Heart left ventricle (tissue), 13 donors: ENCODE data around the gene PCMTD2.

ENCODE experiments used
- CTCF ChIP-seq, 12 donors: fragments of 200-600 bp; sonication (generic) in 4 of 12; IDR thresholded peaks; one replicate each; pipeline versions ENCODE4 v1.5.0 to v1.8.0; 2018 to 2022; ENCODE audit warnings: antibody characterized with exemption in 12 of 12, mild to moderate bottlenecking in 5 of 12
- POLR2A ChIP-seq, 2 donors: fragments of 450-650 bp; IDR thresholded peaks; one replicate each; pipeline ENCODE4 v1.6.1; 2017; ENCODE audit warnings: antibody characterized with exemption in 2 of 2, mild to moderate bottlenecking in 2 of 2, moderate library complexity in 2 of 2
- donor health status: ischemic (EF 13 %, LVEDD 7.1; RV severe dilation, severe dysfunction).
- donor health status: DM: no; HTN: yes; CAD: no.
- donor health status: DM: no; HTN: no; CAD: no.
- donor health status: ischemic (EF 25% LVEDD 6.9; RV normal size, moderate dysfunction).
- donor health status: ischemic (EF 25% LVEDD 5.7; RV mildly dilated, moderate dysfunction).
- donor health status: ischemic (EF 35%, LVEDD 5.7; RV mildly dilated, moderate dysfunction).
- donor health status: nonischemic (EF 11% LVEDD 7.7; RV severe dilation, severe dysfunction).
- donor health status: DM: yes; HTN: yes; CAD: no.
- donor health status: PGD.
- donor health status: ischemic (EF 29% LVEDD 5.4; RV normal size, mild dysfunction).
- donor health status: nonischemic (EF 23%, LVEDD 6.1; RV moderate dilation, normal function).

- TF ChIP-seq POLR2A (IDR thresholded peaks at IDR 0.05) (no peak), CTCF (IDR thresholded peaks at IDR 0.05) (no peak)
Observed at GRCh38 chr20:64250027-64250426, 5.5 kb upstream of the PCMTD2 start.
